BLaER1 treated with 17β-estradiol and CSF1 and Interleukin-3, amounts not matched to agents 10 nM and 100 nM (cell line): ENCODE results near the gene DNLZ.

Source experiments
- H3K27ac ChIP-seq, 11 experiments: shearing (Covaris generic); formaldehyde crosslinking; 2 replicates each; pipeline ENCODE4 v1.8.1; 2022
- H3K27me3 ChIP-seq, 11 experiments: shearing (Covaris generic); formaldehyde crosslinking; 2 replicates each; pipeline ENCODE4 v1.8.1; 2022
- H3K36me3 ChIP-seq, 11 experiments: shearing (Covaris generic); formaldehyde crosslinking; 2 replicates each; pipeline ENCODE4 v1.8.1; 2022
- H3K4me1 ChIP-seq, 10 experiments: shearing (Covaris generic); formaldehyde crosslinking; 2 replicates each; pipeline ENCODE4 v1.8.1; 2022
- H3K4me2 ChIP-seq, 11 experiments: shearing (Covaris generic); formaldehyde crosslinking; 2 replicates each; pipeline ENCODE4 v1.8.1; 2022
- H3K4me3 ChIP-seq, 10 experiments: shearing (Covaris generic); formaldehyde crosslinking; 2 replicates each; pipeline ENCODE4 v1.8.1; 2022
- H3K9ac ChIP-seq, 11 experiments: shearing (Covaris generic); formaldehyde crosslinking; 2 replicates each; pipeline ENCODE4 v1.8.1; 2022
- H3K9me3 ChIP-seq, 11 experiments: shearing (Covaris generic); formaldehyde crosslinking; replicated peaks in 1 of 11; 2 replicates each; pipeline ENCODE4 v1.8.1; 2022
- H4K20me1 ChIP-seq, 11 experiments: shearing (Covaris generic); formaldehyde crosslinking; 2 replicates each; pipeline ENCODE4 v1.8.1; 2022
- Cebpa-rat ChIP-seq, 11 experiments: shearing (Covaris generic); IDR thresholded peaks; 2 replicates each; pipeline ENCODE4 v1.8.1; 2022

The DNLZ gene

DNA sequence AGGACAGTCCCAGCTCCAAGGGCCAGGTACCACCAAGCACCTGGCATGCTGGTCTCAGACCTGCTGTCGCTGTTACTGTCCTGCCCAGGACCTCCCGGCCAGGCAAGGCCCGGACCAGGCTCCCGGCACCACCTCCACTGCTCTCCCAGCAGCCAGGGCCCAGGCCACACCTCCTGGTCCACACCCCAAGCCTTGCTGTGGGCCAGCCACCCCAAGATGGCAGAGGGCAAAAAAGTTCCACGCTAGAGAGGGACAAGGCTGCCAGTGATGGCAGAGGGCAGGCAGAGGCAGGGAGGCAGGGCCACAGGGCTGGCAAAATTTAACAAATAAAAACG is 1.1 kb downstream of the DNLZ start:
- Histone ChIP-seq H3K27ac (0 out of 22 replicates have a peak overlapping the region, but pooled peaks of 1 of the 11 experiments have one; percentile 16), H4K20me1 (peaks cover 10 to 92% (median 67%) of the 10 kb centered on the region in 11 experiments; a peak in 20 of 22 replicates), H3K36me3 (peaks cover 7 to 70% (median 35%) of the 10 kb centered on the region in 11 experiments; a peak in 21 of 22 replicates), H3K4me2 (peak overlapping the region; percentile 41 to 88 (median 66)), H3K9me3 (no peaks in the 10 kb centered on the region), H3K4me1 (peaks cover 45 to 71% (median 56%) of the 10 kb centered on the region in 10 experiments), H3K27me3 (no peaks in the 10 kb centered on the region), H3K9ac (peak overlapping the region in 8 of 11 experiments; percentile 6 to 98 (median 73); a peak in 13 of 22 replicates), H3K4me3 (peak overlapping the region in 2 of 10 experiments; percentile 86 to 99; a peak in 2 of 20 replicates)
- TF ChIP-seq Cebpa-rat (IDR thresholded peaks at IDR 0.05), result no peak

DNA sequence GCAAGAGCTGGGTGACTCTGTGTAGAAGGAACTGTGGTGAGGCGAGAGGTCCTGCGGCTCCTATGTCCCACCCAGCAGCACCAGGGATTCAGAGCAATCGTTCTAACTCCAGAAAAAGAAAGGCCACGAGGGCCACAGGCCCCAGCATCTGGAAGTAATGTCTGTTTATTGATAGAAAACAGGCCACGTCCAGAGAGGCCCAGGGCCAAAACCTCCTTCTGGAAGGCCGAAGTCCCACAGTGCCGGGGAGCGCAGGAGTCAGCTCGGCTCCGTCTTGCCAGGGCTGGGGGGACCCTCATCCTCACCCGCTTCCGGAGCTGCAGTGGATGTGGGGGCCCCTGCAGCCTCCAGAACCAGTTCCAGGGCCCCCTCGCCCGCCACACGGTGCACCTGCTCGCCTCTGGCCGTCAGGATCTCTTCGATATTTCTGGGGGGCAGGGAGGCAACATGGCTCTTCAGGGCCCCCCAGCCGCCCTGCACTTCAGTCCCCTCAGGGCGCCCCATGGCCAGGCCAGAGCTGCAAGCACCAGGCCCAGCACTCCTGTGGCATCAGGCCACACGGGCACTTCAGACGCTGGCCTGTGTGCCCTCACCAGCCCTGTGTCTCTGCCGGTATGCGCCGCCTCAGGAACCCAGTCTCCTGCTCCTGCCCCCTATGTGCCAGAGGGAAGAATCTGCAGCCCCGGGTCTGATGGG is 1.6 kb downstream of the DNLZ start:
- peaks cover 43 to 66% (median 52%) of the 10 kb centered on the region in 10 experiments for H3K4me1 ChIP-seq
- H3K9ac ChIP-seq, result peak overlapping the region in 9 of 11 experiments; percentile 1 to 98 (median 50); a peak in 15 of 22 replicates
- peaks cover 10 to 92% (median 69%) of the 10 kb centered on the region in 11 experiments; a peak in 20 of 22 replicates for H4K20me1 ChIP-seq
- peaks cover 8 to 70% (median 35%) of the 10 kb centered on the region in 11 experiments; a peak in 21 of 22 replicates for H3K36me3 ChIP-seq
- no peaks in the 10 kb centered on the region for H3K9me3 ChIP-seq
- TF ChIP-seq Cebpa-rat (IDR thresholded peaks at IDR 0.05), result no peak
- peak overlapping the region in 2 of 11 experiments; percentile 16 to 22; a peak in 2 of 22 replicates for H3K27ac ChIP-seq
- H3K4me3 ChIP-seq, result no peak overlapping the region
- peak overlapping the region in 10 of 11 experiments; percentile 41 to 88 (median 68); a peak in 15 of 22 replicates for H3K4me2 ChIP-seq
- H3K27me3 ChIP-seq, result no peaks in the 10 kb centered on the region

DNA sequence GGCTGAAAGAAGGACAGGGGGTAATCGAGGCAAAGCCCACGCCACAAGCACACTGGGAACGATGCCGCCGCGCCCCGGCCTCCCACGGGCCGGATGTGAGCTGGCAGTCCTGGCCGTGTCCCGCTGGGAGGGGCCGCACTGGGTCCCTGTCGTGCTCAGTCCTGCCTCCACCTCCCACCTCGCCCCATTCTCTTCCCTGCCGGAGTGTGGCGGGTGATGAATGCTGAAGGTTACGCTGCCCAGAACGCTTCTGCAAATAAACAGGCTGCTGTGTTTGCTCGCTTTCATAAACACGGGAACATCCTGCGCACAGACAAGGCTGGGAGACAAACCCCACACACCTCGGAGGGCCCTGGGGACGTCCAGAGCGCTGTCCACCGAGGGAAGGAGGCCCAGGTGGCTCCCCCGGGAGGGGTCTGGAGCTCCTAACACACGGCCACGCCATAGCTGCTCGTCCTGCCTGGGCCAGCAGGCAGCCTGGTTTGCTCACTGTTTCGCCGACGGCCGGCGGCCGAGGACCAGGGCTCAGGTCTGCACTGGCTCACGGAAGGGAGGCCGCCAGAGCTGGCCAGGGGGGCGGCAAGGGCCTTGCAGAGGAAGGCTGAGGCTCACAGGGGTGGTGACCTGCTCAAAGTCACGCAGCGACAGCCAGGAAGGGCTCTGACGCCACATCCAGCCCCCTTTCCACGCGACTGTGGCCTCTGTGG is 2.3 kb downstream of the DNLZ start:
- Histone ChIP-seq H3K27me3 (no peaks in the 10 kb centered on the region), H3K36me3 (peaks cover 8 to 70% (median 39%) of the 10 kb centered on the region in 11 experiments; a peak in 20 of 22 replicates), H3K27ac (peak overlapping the region in 2 of 11 experiments; percentile 16 to 22; a peak in 1 of 22 replicates), H3K9ac (peak overlapping the region in 7 of 11 experiments; percentile 6 to 98 (median 96); a peak in 7 of 22 replicates), H3K9me3 (no peaks in the 10 kb centered on the region), H3K4me3 (no peak overlapping the region), H3K4me1 (peaks cover 36 to 59% (median 45%) of the 10 kb centered on the region in 10 experiments), H4K20me1 (peaks cover 10 to 92% (median 75%) of the 10 kb centered on the region in 11 experiments; a peak in 20 of 22 replicates), H3K4me2 (no peak overlapping the region)
- TF ChIP-seq Cebpa-rat (IDR thresholded peaks at IDR 0.05), result no peak

DNA sequence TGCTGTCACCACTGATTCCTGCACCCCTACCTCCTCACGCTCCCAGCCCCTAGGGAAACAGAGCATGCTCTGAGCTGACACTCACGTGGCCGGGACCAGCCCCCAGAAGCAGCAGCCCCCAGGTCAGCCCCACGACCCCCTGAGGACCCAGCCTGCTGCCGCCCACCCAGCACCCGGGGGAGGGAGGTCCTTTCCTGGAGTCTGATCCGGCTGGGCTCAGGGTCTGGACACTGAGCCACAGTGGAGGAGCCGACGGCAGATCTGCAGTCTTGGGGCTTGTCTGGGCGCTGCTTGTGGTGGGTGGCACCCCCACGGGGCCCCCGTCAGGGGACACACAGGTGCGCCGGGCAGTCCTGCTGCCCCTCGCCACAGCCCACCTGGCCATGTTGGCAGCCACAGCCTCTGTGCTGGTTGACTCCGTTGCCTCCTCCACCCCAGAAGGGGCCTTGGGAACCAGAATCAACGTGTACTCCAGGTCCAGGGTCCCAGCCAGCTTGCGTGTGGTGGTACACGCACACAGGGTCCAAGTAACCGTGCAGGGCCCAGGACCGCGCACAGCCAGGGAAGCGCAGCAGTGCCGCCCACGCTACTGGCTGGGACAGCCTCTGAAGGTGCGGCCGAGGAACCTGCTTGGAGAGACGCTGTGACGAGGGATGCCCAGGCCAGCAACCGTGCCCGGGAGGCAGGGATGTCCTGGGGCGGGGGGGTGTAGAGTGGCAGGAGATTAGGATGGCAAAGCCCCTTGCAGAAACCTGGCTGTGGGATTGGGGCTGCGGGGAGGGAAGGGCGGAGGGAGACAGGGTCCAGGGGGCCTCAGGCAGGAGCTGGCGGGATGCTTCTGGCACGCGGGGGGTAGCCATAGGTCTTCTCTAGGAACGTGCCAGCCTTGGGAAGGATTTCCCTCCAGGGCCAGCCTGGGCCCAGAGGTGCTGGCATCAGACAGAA is 3.5 kb downstream of the DNLZ start:
- Histone ChIP-seq H4K20me1 (peaks cover 10 to 87% (median 74%) of the 10 kb centered on the region in 11 experiments; a peak in 20 of 22 replicates), H3K4me2 (0 out of 22 replicates have a peak overlapping the region, but pooled peaks of 1 of the 11 experiments have one; percentile 10), H3K36me3 (peaks cover 12 to 71% (median 46%) of the 10 kb centered on the region in 11 experiments; a peak in 20 of 22 replicates), H3K9me3 (no peaks in the 10 kb centered on the region), H3K9ac (peak overlapping the region in 4 of 11 experiments; percentile 1 to 36 (median 18); a peak in 2 of 22 replicates), H3K4me1 (peaks cover 25 to 47% (median 34%) of the 10 kb centered on the region in 10 experiments), H3K27me3 (no peaks in the 10 kb centered on the region), H3K4me3 (no peak overlapping the region), H3K27ac (no peak overlapping the region; a peak in 1 of 22 replicates)
- TF ChIP-seq Cebpa-rat (IDR thresholded peaks at IDR 0.05), result no peak

DNA sequence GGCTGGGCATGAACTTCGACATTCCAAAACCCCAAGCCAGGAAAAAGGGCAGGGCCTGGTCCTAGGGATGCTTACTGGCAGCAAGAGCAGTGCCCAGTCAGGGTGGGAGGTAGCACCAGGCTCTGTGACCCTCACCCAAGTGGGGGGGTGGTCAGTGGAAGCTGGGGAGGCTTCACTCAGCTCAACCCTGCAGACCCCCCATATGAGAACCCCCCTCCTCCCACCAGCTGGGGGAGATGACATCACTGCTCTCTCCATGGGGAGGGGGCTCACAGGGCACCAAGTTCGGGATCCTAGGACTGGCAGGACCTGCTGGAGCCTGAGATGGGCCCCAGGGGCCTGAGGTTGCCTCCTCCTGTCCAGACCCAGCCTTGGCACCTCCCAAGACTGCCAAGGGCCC is 4.7 kb downstream of the DNLZ start:
- H3K9me3 ChIP-seq, result no peaks in the 10 kb centered on the region
- 0 out of 22 replicates have a peak overlapping the region, but pooled peaks of 1 of the 11 experiments have one; percentile 7 for H3K4me2 ChIP-seq
- peaks cover 13 to 40% (median 25%) of the 10 kb centered on the region in 10 experiments for H3K4me1 ChIP-seq
- no peak overlapping the region for H3K27ac ChIP-seq
- H3K9ac ChIP-seq, result peak overlapping the region in 1 of 11 experiments; percentile 4; a peak in 1 of 22 replicates
- H3K4me3 ChIP-seq, result no peak overlapping the region
- H3K27me3 ChIP-seq, result no peaks in the 10 kb centered on the region
- peaks cover 12 to 66% (median 45%) of the 10 kb centered on the region in 11 experiments; a peak in 20 of 22 replicates for H3K36me3 ChIP-seq
- TF ChIP-seq Cebpa-rat (IDR thresholded peaks at IDR 0.05), result no peak
- H4K20me1 ChIP-seq, result peaks cover under 1 to 86% (median 74%) of the 10 kb centered on the region in 11 experiments; a peak in 20 of 22 replicates

DNA sequence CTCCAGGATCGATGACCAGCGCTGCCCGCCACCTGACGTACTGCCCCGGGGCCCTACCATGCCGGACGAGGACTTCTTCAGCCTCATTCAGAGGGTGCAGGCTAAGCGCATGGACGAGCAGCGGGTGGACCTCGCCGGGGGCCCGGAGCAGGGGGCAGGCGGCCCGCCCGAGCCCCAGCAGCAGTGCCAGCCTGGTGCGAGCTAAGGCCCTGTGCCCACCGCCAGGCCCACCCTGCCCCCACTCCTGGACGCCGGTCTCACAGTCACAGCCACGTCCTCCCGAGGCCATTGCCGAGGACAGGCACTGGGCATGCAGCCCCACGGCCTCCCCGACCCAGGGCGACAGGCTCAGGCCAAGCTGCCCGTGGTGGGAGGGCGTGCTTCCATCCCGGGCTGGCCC is 5.5 kb downstream of the DNLZ start:
- H4K20me1 ChIP-seq, result peaks cover 0 to 94% (median 82%) of the 10 kb centered on the region in 11 experiments; a peak in 19 of 22 replicates
- H3K36me3 ChIP-seq, result peaks cover 12 to 66% (median 45%) of the 10 kb centered on the region in 11 experiments; a peak in 20 of 22 replicates
- H3K9me3 ChIP-seq, result no peaks in the 10 kb centered on the region
- no peak overlapping the region for H3K27ac ChIP-seq
- no peak overlapping the region for H3K4me2 ChIP-seq
- H3K4me3 ChIP-seq, result no peak overlapping the region
- peak overlapping the region in 1 of 11 experiments; percentile 9; a peak in 1 of 22 replicates for H3K9ac ChIP-seq
- H3K27me3 ChIP-seq, result no peaks in the 10 kb centered on the region
- peaks cover 12 to 46% (median 23%) of the 10 kb centered on the region in 10 experiments; a peak in 18 of 20 replicates for H3K4me1 ChIP-seq
- no peak for TF ChIP-seq Cebpa-rat (IDR thresholded peaks at IDR 0.05)

DNA sequence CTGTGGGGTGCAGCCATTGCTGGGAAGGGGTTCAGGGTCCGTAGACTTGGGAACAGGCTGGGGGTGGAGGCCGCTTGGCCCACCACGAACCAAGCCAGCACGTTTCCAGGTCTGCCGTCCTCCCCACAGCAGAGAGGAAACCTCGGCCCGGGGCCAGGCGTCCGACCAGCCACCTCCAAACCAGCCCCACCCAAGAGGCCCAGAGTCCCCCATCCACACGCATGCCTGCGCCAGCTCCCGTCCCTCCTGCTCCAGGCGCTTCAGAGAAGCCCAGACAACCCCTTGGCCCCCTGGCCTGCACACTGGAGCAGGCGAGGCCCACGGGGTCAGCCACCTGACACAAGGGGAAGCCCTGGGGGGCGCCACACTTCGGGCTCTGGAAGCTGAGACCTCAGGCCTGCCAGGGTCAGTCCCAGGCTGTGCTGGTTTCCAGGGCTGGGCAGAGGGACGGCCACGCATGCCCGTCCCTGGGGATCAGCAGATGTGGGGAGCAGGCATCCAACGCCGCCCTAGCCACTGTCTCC is 6.3 kb downstream of the DNLZ start:
- H3K9me3 ChIP-seq, result no peaks in the 10 kb centered on the region
- H3K4me2 ChIP-seq, result no peak overlapping the region
- H3K4me1 ChIP-seq, result peaks cover 5 to 46% (median 18%) of the 10 kb centered on the region in 10 experiments; a peak in 17 of 20 replicates
- H4K20me1 ChIP-seq, result peaks cover 0 to 95% (median 83%) of the 10 kb centered on the region in 11 experiments; a peak in 19 of 22 replicates
- H3K27ac ChIP-seq, result peak overlapping the region in 1 of 11 experiments; percentile 15; a peak in 3 of 22 replicates
- H3K4me3 ChIP-seq, result no peak overlapping the region
- H3K9ac ChIP-seq, result peak overlapping the region in 2 of 11 experiments; percentile 8 to 15; a peak in 1 of 22 replicates
- peaks cover 12 to 64% (median 43%) of the 10 kb centered on the region in 11 experiments; a peak in 20 of 22 replicates for H3K36me3 ChIP-seq
- no peak for TF ChIP-seq Cebpa-rat (IDR thresholded peaks at IDR 0.05)
- H3K27me3 ChIP-seq, result no peaks in the 10 kb centered on the region
